Measurements from ENCODE around the gene ELMO1. TPM values are rescaled to one million over a fixed set of nuclear protein-coding genes. Genes with fewer than 3 reads are reported as not detected.

The ELMO1 gene
- total RNA-seq, 1 experiment from 2014 or later: 137 TPM

DNA sequence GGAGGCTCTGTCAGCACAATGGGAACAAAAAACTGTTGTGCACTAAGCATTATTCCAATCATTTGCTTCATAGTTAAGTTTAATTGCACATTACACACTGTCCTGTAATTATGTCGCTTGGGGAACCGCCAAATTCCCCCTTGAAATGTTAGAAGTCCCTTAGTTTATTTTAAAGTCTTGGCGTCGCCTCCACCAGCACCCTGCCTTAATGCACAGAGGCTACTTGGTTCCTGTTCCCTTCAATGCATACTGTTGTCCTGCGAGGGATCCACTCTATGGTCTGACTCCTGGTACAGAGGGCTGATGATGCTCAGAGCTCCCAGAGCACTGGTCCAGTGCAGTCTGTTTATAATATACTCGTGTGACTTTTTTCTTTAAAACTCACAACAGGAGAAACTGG, 330.7 kb downstream of the ELMO1 start:
- Histone ChIP-seq H4K20me1 (ENCODE audit: insufficient read depth, low read depth, low read length) (no peaks in the 10 kb centered on the region), H3K4me2 (ENCODE audit: low read depth, low read length, poor library complexity, severe bottlenecking) (no peak overlapping the region), H3K27me3 (ENCODE audit: low read length) (no peaks in the 10 kb centered on the region), H3K27ac (ENCODE audit: low read length) (no peak overlapping the region), H3K4me1 (ENCODE audit: low read length) (no peaks in the 10 kb centered on the region), H3K4me3 (ENCODE audit: low read length) (no peak overlapping the region), H3K36me3 (ENCODE audit: insufficient read depth, low read length) (no peaks in the 10 kb centered on the region), H3K79me2 (ENCODE audit: low read length) (peaks cover 9% of the 10 kb centered on the region; the same call in 1 of the 2 replicates), H3K9ac (ENCODE audit: low read length) (no peak overlapping the region), H3K9me2 (replicated peaks; ENCODE audit: insufficient read depth, low read length) (no peaks in the 10 kb centered on the region), H3K9me3 (ENCODE audit: low read length) (no peaks in the 10 kb centered on the region), H2AFZ (ENCODE audit: low read length) (no peak overlapping the region)
- no peak for DNase-seq

DNA sequence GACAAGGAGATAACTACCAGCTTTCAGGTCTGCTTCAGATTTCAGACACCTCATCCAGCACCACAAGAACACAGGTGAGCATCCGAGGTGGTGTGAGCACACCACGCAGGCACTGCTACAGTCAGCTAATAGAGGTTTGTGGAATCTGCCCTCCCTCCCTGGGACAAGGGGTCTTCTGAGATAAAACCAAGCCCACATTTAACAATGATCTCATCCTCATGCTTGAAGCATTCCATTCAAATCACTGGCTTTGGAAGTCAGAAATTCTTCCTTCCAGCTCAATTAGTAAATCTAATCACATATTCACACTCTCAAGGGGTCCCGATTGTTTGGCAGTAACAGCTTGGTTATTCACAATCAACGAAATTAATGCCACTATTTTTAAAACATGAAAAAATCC, 331.4 kb downstream of the ELMO1 start:
- no peak overlapping the region for H3K27ac ChIP-seq (ENCODE audit: low read length)
- H3K9ac ChIP-seq (ENCODE audit: low read length): no peak overlapping the region
- no peaks in the 10 kb centered on the region for H3K36me3 ChIP-seq (ENCODE audit: insufficient read depth, low read length)
- H2AFZ ChIP-seq (ENCODE audit: low read length): no peak overlapping the region
- H3K9me2 ChIP-seq (replicated peaks; ENCODE audit: insufficient read depth, low read length): no peaks in the 10 kb centered on the region
- H4K20me1 ChIP-seq (ENCODE audit: insufficient read depth, low read depth, low read length): no peaks in the 10 kb centered on the region
- no peaks in the 10 kb centered on the region for H3K9me3 ChIP-seq (ENCODE audit: low read length)
- no peak overlapping the region for H3K4me2 ChIP-seq (ENCODE audit: low read depth, low read length, poor library complexity, severe bottlenecking)
- no peaks in the 10 kb centered on the region for H3K4me1 ChIP-seq (ENCODE audit: low read length)
- H3K4me3 ChIP-seq (ENCODE audit: low read length): no peak overlapping the region
- no peak for DNase-seq
- peaks cover 9% of the 10 kb centered on the region; the same call in 1 of the 2 replicates for H3K79me2 ChIP-seq (ENCODE audit: low read length)
- no peaks in the 10 kb centered on the region for H3K27me3 ChIP-seq (ENCODE audit: low read length)

DNA sequence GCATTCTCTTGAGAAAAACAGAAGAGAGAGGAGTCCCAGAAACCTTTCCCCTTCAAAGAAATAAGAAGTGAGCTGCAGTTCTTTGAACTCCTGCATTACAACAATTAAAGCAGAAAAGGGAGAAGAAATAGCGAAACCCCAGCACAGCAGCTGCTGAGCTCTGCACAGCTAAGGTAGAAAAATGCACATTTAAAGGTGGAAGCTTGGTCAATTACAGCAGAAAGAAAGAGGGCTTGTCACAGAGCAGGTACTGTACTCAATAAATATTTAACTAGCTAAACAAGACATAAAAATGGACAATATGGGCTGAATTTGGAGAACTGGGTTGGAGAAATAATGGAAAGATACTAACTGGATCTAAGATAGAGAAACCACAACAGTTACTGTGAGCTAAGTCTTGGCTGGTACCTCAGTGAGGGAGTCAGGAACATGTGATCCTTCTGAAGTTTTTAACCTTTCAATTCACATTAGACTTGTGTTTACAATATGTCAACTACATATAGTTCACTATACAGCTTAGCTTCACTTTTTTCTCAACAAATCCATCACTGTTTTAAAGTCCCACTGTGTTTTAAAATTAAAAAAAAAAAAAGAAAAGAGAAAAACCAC, 332.5 kb downstream of the ELMO1 start:
- Histone ChIP-seq H3K4me3 (ENCODE audit: low read length) (no peak overlapping the region), H4K20me1 (ENCODE audit: insufficient read depth, low read depth, low read length) (no peaks in the 10 kb centered on the region), H3K4me1 (ENCODE audit: low read length) (no peaks in the 10 kb centered on the region), H3K79me2 (ENCODE audit: low read length) (peaks cover 9% of the 10 kb centered on the region; the same call in 1 of the 2 replicates), H3K9me3 (ENCODE audit: low read length) (no peaks in the 10 kb centered on the region), H2AFZ (ENCODE audit: low read length) (no peak overlapping the region), H3K9ac (ENCODE audit: low read length) (no peak overlapping the region), H3K27ac (ENCODE audit: low read length) (no peak overlapping the region), H3K27me3 (ENCODE audit: low read length) (no peaks in the 10 kb centered on the region), H3K4me2 (ENCODE audit: low read depth, low read length, poor library complexity, severe bottlenecking) (no peak overlapping the region), H3K36me3 (ENCODE audit: insufficient read depth, low read length) (no peaks in the 10 kb centered on the region), H3K9me2 (replicated peaks; ENCODE audit: insufficient read depth, low read length) (no peaks in the 10 kb centered on the region)
- DNase-seq: no peak

DNA sequence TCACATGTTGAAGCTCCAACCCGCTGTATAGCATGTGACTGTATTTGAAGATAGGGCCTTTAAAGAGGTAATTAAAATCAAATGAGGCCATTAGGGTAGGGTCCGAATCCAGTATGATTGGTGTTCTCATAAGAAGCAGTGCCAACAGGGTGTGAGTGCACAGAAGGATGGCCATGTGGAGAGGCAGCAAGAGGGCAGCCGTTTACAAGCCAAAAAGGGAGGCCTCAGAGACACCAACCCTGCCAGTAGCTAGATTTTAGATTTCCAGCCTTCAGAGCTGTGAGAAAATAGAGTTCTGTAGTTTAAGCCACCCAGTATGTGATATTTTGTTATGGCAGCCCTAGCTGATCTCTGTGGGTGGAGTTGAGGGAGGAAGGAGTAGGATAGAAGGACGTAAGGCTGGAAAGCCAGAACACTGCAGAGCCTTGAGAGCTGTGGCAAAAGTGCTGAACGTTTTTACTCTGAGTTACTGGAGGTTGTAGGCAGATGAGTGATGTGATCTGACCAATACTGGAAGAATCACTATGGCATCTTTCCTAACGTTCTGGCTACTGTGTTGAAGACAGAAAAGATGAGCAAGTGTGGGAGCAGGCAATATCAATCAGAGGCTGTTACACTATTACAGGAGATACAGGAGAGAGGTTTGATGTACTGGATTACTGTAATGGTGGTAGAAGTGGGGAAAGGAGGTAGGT, 334.9 kb downstream of the ELMO1 start:
- no peak overlapping the region for H3K27ac ChIP-seq (ENCODE audit: low read length)
- H2AFZ ChIP-seq (ENCODE audit: low read length): no peak overlapping the region
- no peak overlapping the region for H3K4me3 ChIP-seq (ENCODE audit: low read length)
- H3K9ac ChIP-seq (ENCODE audit: low read length): no peak overlapping the region
- no peaks in the 10 kb centered on the region for H3K9me3 ChIP-seq (ENCODE audit: low read length)
- no peaks in the 10 kb centered on the region for H3K9me2 ChIP-seq (replicated peaks; ENCODE audit: insufficient read depth, low read length)
- no peak for DNase-seq
- no peaks in the 10 kb centered on the region for H4K20me1 ChIP-seq (ENCODE audit: insufficient read depth, low read depth, low read length)
- H3K36me3 ChIP-seq (ENCODE audit: insufficient read depth, low read length): no peaks in the 10 kb centered on the region
- no peaks in the 10 kb centered on the region for H3K27me3 ChIP-seq (ENCODE audit: low read length)
- H3K79me2 ChIP-seq (ENCODE audit: low read length): peaks cover 12% of the 10 kb centered on the region; the same call in 1 of the 2 replicates
- peaks cover 19% of the 10 kb centered on the region for H3K4me1 ChIP-seq (ENCODE audit: low read length)
- no peak overlapping the region for H3K4me2 ChIP-seq (ENCODE audit: low read depth, low read length, poor library complexity, severe bottlenecking)

DNA sequence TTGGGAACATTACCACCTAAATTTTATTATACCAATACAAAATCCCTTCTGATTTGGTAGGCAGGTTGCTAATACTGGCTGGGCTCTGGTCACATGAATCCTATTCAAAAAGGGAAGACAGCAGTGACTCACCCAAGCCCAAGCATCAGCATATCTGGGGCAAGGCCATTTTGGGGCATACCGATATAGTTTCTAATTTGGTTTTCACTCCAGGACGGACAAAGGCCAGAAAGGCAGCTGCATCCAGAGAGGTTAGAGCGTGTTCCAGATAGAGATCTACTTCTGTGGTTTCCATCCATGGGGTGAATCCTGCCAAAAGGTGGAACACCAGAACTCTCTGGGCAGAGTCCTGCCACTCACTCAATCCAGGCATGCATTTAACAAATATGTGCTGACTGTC, 335.8 kb downstream of the ELMO1 start:
- peaks cover 29% of the 10 kb centered on the region for H3K4me1 ChIP-seq (ENCODE audit: low read length)
- no peak overlapping the region for H2AFZ ChIP-seq (ENCODE audit: low read length)
- no peak overlapping the region for H3K4me3 ChIP-seq (ENCODE audit: low read length)
- no peak overlapping the region for H3K9ac ChIP-seq (ENCODE audit: low read length)
- H3K79me2 ChIP-seq (ENCODE audit: low read length): peaks cover 16% of the 10 kb centered on the region; the same call in 1 of the 2 replicates
- H4K20me1 ChIP-seq (ENCODE audit: insufficient read depth, low read depth, low read length): no peaks in the 10 kb centered on the region
- H3K27ac ChIP-seq (ENCODE audit: low read length): no peak overlapping the region
- H3K4me2 ChIP-seq (ENCODE audit: low read depth, low read length, poor library complexity, severe bottlenecking): no peak overlapping the region
- no peaks in the 10 kb centered on the region for H3K9me2 ChIP-seq (replicated peaks; ENCODE audit: insufficient read depth, low read length)
- H3K9me3 ChIP-seq (ENCODE audit: low read length): no peaks in the 10 kb centered on the region
- H3K27me3 ChIP-seq (ENCODE audit: low read length): no peaks in the 10 kb centered on the region
- no peak for DNase-seq
- no peaks in the 10 kb centered on the region for H3K36me3 ChIP-seq (ENCODE audit: insufficient read depth, low read length)

DNA sequence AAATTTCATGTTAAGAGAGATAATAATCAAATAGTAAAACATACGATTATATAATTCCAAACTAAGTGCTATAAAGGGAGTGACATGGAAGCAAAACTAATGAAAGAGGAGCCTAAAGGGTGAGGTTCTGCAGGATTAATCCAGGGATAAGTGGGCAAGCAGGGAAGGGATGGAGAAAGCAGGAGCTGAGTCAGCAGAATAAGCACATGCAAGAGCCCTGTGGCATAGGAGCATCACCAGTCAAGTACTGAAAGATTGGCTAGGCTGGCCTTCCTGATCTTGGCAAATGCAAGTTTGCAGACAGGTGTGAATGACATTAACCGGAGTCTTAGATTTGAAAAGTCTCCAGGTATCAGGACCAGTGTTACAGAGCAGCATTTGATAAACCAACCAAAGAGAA, 336.4 kb downstream of the ELMO1 start:
- H3K36me3 ChIP-seq (ENCODE audit: insufficient read depth, low read length): no peaks in the 10 kb centered on the region
- no peak overlapping the region for H3K27ac ChIP-seq (ENCODE audit: low read length)
- H2AFZ ChIP-seq (ENCODE audit: low read length): no peak overlapping the region
- no peaks in the 10 kb centered on the region for H3K9me2 ChIP-seq (replicated peaks; ENCODE audit: insufficient read depth, low read length)
- no peaks in the 10 kb centered on the region for H3K9me3 ChIP-seq (ENCODE audit: low read length)
- H3K9ac ChIP-seq (ENCODE audit: low read length): no peak overlapping the region
- H3K79me2 ChIP-seq (ENCODE audit: low read length): peaks cover 16% of the 10 kb centered on the region; the same call in 1 of the 2 replicates
- DNase-seq: no peak
- H3K4me1 ChIP-seq (ENCODE audit: low read length): peaks cover 35% of the 10 kb centered on the region
- H4K20me1 ChIP-seq (ENCODE audit: insufficient read depth, low read depth, low read length): no peaks in the 10 kb centered on the region
- H3K4me2 ChIP-seq (ENCODE audit: low read depth, low read length, poor library complexity, severe bottlenecking): no peak overlapping the region
- no peak overlapping the region for H3K4me3 ChIP-seq (ENCODE audit: low read length)
- H3K27me3 ChIP-seq (ENCODE audit: low read length): no peaks in the 10 kb centered on the region

DNA sequence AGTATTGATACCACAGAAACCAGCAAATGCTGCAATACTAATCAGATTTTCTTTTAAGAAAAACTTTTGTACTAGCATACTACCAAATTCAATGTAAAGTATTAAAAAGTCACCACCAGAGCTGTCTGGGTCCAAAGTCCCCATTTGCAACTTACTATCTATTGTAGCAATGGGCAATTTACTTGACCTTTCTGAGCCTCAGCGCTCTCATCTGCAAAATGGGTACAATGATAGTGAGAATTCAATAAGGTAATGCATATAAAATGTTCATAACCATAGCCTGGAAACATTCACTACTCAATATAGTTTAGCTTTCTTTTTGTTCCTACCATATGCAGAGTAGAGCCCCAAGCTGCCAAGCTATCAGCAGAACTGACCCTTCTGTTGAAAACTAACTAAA, 337.2 kb downstream of the ELMO1 start:
- no peak overlapping the region for H3K4me2 ChIP-seq (ENCODE audit: low read depth, low read length, poor library complexity, severe bottlenecking)
- H2AFZ ChIP-seq (ENCODE audit: low read length): no peak overlapping the region
- H3K27ac ChIP-seq (ENCODE audit: low read length): no peak overlapping the region
- H3K27me3 ChIP-seq (ENCODE audit: low read length): no peaks in the 10 kb centered on the region
- no peaks in the 10 kb centered on the region for H3K36me3 ChIP-seq (ENCODE audit: insufficient read depth, low read length)
- H4K20me1 ChIP-seq (ENCODE audit: insufficient read depth, low read depth, low read length): no peaks in the 10 kb centered on the region
- no peaks in the 10 kb centered on the region for H3K9me3 ChIP-seq (ENCODE audit: low read length)
- peaks cover 16% of the 10 kb centered on the region; the same call in 1 of the 2 replicates for H3K79me2 ChIP-seq (ENCODE audit: low read length)
- H3K4me3 ChIP-seq (ENCODE audit: low read length): no peak overlapping the region
- H3K4me1 ChIP-seq (ENCODE audit: low read length): peaks cover 43% of the 10 kb centered on the region
- H3K9ac ChIP-seq (ENCODE audit: low read length): no peak overlapping the region
- no peaks in the 10 kb centered on the region for H3K9me2 ChIP-seq (replicated peaks; ENCODE audit: insufficient read depth, low read length)
- no peak for DNase-seq

DNA sequence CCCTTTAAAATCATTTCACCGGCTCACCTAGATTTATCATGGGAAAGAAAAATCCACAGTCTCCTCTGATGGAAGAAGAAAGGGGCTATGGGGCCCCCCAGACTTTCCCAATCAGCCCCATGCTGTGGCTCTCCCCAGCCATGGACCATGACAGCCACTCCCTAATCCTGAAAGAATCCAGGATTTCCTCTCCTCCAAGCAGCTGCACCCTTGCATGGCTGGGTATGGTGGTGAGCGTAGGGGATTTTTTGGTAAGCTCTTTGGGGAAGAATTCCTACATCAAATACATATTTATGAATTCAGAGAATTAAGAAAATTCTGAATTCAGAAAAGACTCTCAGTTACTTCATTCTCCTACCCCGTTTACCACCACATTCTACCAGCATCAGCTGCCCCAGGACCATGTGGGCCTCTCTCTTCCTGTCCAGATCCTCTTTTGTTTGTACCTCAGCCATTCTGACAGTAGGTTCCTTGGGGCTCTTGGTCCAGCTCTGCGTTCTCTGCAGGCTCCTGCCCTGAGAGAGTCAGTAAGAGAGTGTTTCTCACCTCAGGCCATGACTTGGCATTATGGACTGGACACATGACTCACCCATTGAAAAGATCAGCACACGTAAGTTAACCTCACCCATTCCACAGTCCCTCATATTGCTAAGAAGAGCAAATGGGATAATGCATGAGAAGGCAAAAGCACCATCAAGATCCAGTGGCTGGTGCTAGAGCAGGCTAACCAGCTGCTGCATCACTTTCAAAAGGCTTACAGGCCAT, 337.8 kb downstream of the ELMO1 start:
- no peaks in the 10 kb centered on the region for H3K9me2 ChIP-seq (replicated peaks; ENCODE audit: insufficient read depth, low read length)
- H3K27ac ChIP-seq (ENCODE audit: low read length): no peak overlapping the region
- DNase-seq: no peak
- H3K4me3 ChIP-seq (ENCODE audit: low read length): no peak overlapping the region
- no peak overlapping the region for H2AFZ ChIP-seq (ENCODE audit: low read length)
- H3K9ac ChIP-seq (ENCODE audit: low read length): no peak overlapping the region
- no peaks in the 10 kb centered on the region for H3K9me3 ChIP-seq (ENCODE audit: low read length)
- no peaks in the 10 kb centered on the region for H3K36me3 ChIP-seq (ENCODE audit: insufficient read depth, low read length)
- H4K20me1 ChIP-seq (ENCODE audit: insufficient read depth, low read depth, low read length): no peaks in the 10 kb centered on the region
- H3K4me2 ChIP-seq (ENCODE audit: low read depth, low read length, poor library complexity, severe bottlenecking): no peak overlapping the region
- H3K4me1 ChIP-seq (ENCODE audit: low read length): peaks cover 49% of the 10 kb centered on the region
- peaks cover 16% of the 10 kb centered on the region; the same call in 1 of the 2 replicates for H3K79me2 ChIP-seq (ENCODE audit: low read length)
- no peaks in the 10 kb centered on the region for H3K27me3 ChIP-seq (ENCODE audit: low read length)
